ENCODE results near the gene CUZD1.

The CUZD1 gene

GRCh38 chr10:122798704-122799231 is 46.9 kb downstream of the CUZD1 start:
- no peak for DNase-seq

- no peak for DNase-seq
Observed at GRCh38 chr10:122796796-122797195, 48.9 kb downstream of the CUZD1 start.

GRCh38 chr10:122795924-122796323 is 49.7 kb downstream of the CUZD1 start:
- no peak for DNase-seq

GRCh38 chr10:122786269-122786668 is 59.4 kb downstream of the CUZD1 start:
- no peak for DNase-seq

GRCh38 chr10:122782911-122783310 is 62.7 kb downstream of the CUZD1 start:
- no peak for DNase-seq
